GM12874 (cell line): ENCODE measurements around the gene PET100.

Experiments used
- TF ChIP-seq, protein P1 (sequence below): IDR thresholded peaks from 2 replicates; pipeline ENCODE4 v1.5.1; 2011; ENCODE audit warnings: low read depth, mild to moderate bottlenecking, control low read depth, low read length, moderate library complexity; ENCODE audit not compliant: insufficient read depth

Gene PET100

DNA sequence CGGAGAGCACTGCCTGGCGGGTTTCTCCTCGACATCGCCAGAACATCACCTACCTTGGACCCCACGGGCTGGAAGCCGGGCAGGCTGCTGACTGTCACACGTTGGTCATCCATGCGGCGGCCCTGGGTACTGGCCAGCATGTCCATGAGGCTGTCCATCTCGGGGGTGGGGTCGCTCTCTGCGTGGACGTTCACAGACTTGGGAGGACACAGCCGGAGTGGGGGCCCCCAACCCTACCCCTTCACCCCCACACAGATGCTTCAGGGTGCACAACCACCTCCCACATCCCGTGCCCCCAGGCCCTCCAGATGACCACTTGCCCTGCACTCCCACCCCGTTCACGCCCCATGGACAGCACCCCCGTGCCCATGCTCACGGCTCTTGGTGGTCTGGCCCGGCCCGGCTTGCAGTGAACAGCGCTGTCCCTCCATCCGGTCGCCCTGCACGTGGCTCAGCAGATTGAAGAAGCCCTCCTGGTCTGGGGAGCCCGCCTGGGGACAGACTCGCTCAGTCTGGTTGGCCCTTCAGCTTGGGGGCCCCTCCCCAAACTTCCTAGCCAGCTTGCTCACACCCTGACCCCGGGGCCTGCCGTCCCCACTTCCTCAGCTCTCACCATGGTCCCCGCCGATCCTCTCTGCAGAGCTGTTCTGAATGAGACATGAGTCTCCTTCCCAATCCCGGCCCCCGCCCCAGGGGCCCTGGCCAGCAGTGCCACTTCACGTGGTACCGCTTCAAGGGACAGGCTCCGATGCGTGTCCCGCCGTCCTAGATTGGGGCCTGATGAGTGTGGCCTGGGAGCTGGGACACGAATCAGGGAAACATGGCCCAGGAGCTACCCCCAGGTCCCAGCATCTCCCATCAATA, 3.0 kb downstream of the PET100 start:
- TF ChIP-seq, protein P1, sequence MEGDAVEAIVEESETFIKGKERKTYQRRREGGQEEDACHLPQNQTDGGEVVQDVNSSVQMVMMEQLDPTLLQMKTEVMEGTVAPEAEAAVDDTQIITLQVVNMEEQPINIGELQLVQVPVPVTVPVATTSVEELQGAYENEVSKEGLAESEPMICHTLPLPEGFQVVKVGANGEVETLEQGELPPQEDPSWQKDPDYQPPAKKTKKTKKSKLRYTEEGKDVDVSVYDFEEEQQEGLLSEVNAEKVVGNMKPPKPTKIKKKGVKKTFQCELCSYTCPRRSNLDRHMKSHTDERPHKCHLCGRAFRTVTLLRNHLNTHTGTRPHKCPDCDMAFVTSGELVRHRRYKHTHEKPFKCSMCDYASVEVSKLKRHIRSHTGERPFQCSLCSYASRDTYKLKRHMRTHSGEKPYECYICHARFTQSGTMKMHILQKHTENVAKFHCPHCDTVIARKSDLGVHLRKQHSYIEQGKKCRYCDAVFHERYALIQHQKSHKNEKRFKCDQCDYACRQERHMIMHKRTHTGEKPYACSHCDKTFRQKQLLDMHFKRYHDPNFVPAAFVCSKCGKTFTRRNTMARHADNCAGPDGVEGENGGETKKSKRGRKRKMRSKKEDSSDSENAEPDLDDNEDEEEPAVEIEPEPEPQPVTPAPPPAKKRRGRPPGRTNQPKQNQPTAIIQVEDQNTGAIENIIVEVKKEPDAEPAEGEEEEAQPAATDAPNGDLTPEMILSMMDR = no peak

DNA sequence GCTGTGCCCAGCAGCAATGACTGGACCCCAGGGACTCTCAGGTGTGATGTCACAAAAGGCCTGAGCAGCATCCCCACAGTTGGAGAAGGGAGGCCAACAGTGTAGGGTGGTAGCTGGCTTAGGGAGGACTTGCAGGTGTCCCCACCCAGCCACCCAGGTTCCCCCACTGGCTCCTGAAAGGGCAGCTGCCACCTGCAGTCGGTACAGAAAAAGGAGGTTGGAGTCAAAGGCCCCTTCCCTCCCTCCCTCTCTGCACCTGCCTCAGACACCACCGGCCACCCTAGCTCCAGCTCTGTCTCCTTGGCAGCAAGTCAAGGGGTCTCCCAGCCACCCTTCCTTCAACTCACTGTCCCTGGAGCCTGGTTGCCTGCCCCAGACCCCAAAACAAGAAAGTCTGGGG, 4.1 kb downstream of the PET100 start, which contains the start of gene PCP2:
Gene PCP2, minus strand, starts transcription at position 22 of the 400 bp plus-strand sequence. CDS start 262 bp downstream, outside the sequence.
- TF ChIP-seq, protein P1 = no peak

DNA sequence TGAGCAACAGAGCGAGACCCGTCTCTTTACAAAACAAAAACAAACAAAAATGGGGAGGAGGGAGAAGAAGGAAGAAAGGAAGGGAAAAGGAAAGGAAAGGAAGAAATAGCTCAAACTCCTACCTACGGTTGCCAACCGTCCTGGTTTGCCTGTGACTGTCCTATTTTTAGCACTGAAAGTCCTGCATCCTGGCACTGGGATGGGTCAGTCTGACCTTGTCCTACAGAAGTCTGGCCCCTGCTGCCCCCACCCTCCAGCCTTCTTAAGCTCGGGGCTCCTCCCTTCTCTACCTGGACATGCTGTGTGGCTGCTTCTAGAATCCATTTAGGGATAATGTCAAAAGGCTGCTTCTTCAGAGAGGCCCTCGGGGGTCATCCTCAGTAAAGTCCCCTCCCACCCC, 6.1 kb downstream of the PET100 start:
- TF ChIP-seq, protein P1 = no peak

DNA sequence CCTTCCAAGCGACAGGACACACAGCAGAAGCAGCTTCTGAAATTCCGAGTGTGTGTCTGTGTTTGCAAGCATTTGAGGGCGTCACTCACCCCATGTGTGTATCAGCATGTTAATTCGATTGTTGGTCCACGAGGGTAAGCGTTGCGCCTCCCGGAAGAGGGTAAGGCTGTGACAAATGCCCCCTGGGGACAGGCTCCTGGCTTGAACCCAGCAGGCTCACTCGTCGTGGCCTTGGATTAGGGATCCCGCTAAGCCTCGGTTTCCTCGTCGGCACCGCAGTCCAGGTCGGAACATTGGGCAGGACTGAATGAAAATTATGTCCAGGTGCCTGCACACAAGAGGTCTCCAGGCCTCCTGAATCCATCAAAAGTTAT, 6.7 kb downstream of the PET100 start:
- TF ChIP-seq, protein P1 = no peak

DNA sequence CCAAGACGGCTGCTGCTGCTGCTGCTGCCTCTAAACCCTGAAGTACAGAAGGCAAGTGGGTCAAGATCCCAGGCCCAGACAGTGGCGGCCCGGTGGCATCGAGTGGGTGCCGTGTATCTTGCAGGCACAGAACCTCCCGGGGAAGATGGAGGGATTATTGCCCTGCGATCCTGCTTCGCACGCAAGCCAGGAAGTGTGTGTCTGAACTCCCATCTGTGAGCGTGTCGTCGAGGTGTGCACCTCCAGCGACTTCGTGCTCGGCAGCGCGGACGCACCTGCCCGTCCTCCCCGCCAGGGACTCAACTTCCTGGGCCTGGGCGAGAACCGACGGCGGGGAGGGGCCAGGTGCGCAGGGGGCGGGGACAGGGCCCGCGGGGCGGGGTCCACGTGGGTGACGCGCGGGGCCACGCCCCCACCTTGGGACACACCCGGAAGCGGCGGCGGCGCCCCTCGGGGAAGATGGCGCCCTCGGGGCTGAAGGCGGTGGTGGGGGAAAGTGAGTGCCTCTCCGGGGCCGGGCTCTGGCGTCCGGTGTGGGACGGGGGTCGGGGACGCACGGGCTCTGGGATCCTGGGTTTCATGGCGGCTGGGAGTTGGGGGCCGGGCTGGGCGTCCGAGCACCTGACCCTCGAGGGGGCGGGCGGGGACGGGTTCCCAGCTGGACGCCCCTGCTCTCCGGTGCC, 7.2 kb downstream of the PET100 start, which contains the start of gene STXBP2:
Gene STXBP2, plus strand, starts transcription at position 420 of the 683 bp plus-strand sequence. Its CDS starts 40 bp downstream, at position 460.
- TF ChIP-seq, protein P1 = peak; percentile 5; the same call in 1 of the 2 replicates

DNA sequence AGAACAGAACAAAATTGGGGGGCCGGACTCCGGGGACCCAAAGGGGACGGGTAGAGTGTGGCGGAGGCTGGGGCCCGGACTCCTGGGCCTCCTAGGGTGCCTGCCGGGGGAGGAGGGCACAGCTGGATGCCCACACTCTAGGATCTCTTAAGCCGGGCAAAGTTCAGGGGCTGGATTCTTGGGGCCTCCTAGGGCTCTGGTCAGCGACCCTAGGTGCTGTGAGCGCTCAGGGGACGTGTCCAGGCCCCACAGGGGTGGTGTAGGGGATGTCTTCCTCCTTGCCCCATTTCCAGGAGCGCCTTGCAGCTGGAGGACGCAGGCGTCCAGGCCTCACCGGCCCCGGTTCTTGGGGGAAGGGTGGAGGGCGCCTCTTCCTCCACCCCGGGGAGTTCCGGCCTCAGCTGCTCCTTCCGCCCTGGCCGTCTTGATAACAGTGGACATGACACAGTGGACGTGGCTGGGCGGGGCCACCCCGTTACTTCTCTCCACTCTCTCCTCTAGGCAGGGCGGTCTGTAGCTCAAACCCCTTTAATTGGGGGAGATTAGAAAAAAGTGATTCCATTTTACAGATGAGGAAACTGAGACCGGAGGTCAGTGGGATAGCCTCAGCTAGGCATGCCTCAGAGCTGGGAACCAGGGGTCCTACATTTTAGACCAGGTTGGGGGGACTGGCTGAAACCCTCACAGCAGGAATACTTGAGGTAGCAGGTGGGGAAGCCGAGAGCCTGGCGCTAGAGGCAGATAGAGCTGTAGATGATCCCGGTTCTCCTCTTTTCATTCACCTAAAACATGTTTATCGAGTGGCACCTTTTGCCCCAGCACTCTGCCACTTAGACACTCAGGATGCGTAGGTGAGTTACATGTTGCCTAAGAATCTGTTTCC, 8.0 kb downstream of the PET100 start:
- TF ChIP-seq, protein P1 = no peak
